SK-N-DZ (cell line): Measurements from ENCODE around the gene IGSF6.
"Not testable (repeated sequence)": the region's sequence is repeated elsewhere in the genome, so short reads cannot be mapped to it uniquely, and the experiment has no call there.

Source experiments
- DNase-seq: peaks from one replicate; pipeline ENCODE4 v3.0.0-alpha.2; 2015; ENCODE audit warnings: low spot score

Gene IGSF6

GRCh38 chr16:21654466-21654865, 2.1 kb upstream of the IGSF6 start:
- DNase-seq: no peak

DNA sequence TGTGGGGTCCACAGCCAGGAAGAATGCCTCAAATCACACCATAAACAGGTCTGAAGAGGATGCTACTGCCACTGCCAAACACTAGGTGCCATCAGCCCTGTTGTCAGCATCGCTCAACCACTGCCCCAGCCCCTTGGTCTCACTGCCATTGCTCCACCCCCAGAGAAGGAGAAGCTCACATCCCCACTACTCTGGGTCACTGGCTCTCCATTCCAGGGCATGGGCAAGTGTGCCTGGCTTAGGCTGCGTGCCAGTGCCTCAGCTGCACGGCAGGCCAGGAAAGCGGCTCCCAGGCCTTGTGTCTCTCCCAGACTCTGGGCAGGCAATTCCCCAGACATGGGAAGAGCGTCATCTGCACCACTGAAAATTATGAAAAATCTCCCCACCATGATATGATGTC, 1.2 kb upstream of the IGSF6 start:
- DNase-seq: no peak

DNA sequence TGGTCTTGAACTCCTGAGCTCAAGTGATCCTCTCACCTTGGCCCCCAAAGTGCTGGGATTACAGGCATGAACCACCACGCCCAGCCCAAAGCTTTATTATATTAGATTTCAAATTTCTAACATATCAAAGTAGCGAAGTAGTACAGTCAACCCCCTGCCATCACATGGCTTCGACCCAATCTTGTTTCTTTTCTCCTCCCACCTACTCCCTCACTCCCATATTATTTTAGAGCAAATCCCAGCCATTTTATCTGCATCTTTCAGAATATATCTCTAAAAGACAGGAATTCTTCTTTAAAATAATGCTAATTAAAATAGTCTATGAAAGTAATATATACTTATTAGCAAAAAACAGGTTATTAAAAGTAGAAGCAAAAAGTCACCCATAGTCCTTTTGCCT, 893 bp downstream of the IGSF6 start:
- no peak for DNase-seq

DNA sequence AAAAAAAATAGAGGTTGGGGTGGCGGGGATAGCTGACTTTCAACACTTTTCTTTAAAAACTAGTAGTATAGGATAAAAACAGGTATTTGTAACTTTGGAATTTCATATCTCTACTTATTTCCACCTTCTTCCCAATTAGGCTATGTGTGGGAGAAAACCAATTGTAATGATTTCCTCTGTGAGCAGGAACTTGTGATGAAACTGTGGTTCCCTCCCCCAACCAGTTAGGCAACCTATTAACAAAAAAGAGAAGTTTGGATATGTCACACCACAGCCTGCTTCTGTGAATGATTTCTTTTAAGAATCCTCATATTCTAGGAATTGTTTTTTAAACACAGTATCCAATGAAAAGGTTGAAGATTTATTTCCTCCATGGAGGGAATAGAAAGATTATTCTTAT, 1.9 kb downstream of the IGSF6 start:
- no peak for DNase-seq

- not testable (repeated sequence) for DNase-seq
These were observed 2.5 kb downstream of the IGSF6 start for GRCh38 chr16:21649826-21650406.

DNA sequence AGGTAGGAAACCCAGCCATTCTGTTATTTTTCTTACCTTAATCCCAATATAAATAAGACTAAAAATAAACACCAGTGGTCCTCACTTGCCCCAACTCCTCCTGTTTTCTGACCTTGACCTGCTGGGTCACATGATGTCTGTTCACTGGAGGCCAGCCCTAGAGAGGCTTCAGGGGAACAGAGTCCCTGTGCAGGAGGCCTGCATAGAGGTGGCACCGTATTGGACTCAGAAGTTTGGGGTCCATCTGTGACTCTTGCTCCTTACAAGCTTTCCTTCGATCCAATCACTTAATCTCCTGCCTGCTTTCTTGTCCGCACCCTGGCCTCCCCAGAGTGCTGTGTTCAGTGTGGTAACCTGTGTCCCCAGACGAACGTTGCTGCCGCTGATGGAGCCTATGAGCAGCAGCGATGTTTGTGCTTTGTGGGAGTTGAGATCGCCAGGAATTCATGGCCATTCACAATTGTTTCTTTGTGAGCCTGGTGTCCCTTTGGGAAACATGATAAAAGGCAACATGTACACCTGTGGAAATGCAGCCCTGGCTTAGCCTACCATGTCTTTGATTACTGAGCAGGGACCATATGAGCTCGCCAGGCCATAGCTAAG, 4.7 kb downstream of the IGSF6 start:
- DNase-seq: no peak

DNA sequence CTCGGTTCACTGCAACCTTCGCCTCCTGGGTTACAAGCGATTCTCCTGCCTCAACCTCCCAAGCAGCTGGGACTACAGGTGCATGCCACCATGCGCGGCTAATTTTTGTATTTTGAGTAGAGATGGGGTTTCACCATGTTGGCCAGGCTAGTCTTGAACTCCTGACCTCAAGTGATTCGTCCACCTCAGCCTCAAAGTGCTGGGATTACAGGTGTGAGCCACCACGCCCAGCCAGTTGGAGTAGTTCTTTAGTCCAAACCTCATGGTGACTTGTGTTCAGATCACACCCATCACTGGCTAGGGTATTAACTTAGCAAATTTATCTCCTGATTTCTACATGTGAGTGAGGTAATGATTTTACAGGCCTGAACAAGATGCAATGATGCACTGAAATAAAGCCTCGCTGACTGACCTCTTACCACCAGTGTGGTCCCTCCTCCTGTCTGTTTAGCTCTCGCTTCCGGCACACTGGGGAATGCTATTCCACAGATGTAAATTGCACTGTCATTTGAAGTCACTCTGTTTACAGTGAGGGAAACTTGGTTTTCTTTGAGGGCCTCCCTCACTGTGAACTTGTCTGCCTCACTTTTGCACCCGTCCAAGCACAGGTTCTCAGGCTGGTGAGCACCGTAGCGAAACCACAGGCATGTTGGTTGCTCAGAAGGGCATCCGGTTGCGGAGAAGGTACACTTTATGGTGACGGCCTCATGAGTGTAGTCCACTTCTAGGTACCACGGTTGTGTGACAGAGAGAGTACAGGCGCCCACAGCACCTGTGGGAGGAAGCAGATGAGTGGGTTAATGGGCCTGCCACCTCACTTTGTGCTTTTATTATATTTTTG, 5.5 kb downstream of the IGSF6 start:
- DNase-seq: no peak

DNA sequence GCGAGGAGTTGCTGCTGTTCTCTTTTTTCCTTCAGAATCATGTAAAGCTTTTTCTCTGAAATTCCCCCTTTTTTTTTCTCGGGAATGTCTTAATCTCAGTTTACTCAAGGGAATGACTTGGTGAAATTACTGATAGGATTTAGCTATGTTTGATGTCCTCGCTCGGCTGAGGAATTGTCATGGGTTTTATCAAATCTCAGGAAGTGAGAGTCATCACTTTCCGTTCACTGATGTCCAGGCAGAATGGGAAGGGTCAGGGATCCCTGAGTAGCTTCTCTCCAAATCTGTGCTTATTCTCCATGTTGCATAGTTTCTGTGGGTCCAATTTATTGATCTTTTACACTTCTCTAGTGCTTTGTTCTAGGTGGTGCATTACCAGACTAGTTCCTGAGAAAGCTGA, 6.3 kb downstream of the IGSF6 start:
- DNase-seq: no peak

DNA sequence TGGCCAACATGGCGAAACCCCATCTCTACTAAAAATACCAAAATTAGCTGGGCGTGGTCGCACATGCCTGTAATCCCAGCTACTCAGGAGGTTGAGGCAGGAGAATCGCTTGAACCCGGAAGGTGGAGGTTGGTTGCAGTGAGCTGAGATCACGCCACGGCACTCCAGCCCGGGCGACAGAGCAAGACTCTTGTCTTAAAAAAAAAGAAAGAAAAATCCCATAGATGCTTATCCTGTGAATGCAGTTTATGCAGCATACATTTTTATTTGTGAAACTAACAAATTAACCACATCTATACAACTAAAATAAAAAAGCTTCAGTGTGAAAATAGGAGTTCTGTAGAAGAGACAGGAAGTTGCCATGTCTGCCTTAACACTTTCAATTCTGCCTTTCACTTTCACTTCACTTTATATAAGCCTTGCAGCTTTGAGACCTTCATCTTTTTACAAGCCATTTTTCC, 7.1 kb downstream of the IGSF6 start:
- DNase-seq: no peak

GRCh38 chr16:21644674-21645073, 7.7 kb downstream of the IGSF6 start:
- DNase-seq: no peak

DNA sequence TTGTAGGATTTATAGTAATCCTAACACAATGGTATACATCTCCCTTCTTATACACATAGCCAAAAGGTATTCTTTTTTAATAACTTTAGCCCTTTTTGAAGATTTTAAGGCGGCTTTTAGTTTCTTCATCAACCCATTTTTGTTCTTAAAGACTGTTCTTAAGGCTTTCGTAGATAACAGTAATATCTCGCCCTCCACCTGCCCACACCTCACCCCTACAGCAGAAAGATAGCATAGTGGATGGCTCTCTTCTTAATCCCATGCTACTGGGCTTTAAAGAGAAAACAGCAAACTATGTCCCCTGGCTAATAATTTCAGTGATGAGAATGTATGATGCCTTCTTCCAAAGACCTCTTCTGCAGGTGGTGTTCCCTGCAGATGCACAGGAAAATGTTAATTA, 8.6 kb downstream of the IGSF6 start:
- DNase-seq: no peak

GRCh38 chr16:21642861-21643260, 9.5 kb downstream of the IGSF6 start:
- no peak for DNase-seq

GRCh38 chr16:21641916-21642315, 10.5 kb downstream of the IGSF6 start:
- no peak for DNase-seq

DNA sequence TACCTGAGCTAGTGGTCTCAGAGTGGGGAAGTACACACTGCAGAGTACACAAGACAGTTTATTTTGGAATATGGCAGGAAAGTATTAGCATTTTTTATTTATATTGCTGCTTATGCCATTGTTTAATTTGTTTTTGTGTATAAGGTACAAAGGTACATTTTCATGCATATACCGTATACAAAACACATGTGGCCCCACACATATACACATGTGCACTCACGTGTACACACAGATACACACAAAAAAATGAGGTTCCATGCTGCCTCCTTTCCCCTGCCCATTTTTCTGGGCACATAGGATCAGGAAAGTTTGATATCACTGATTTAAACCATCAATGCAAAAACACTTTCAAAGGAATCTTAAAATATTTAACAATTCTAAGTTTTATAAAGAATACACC, 12.9 kb downstream of the IGSF6 start:
- no peak for DNase-seq

DNA sequence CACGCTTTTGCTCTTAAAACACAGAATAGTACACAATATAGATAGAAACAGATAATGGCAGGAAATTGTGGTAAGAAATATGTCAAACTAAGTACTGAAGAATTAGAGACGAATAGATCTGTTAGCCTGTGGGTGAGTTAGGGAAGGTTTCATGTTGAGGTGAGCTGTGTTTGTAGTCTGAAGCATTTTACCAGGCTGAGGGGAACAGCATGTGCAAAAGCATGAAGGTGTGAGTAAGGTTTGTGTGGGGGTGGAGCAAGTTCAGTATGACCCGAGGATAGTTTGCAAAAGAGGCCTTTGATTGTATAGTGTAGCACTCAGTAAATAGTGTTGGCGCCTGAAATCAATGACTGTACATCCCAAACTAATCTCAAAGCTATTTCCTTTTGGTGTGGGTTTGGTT, 13.8 kb downstream of the IGSF6 start:
- DNase-seq: no peak

DNA sequence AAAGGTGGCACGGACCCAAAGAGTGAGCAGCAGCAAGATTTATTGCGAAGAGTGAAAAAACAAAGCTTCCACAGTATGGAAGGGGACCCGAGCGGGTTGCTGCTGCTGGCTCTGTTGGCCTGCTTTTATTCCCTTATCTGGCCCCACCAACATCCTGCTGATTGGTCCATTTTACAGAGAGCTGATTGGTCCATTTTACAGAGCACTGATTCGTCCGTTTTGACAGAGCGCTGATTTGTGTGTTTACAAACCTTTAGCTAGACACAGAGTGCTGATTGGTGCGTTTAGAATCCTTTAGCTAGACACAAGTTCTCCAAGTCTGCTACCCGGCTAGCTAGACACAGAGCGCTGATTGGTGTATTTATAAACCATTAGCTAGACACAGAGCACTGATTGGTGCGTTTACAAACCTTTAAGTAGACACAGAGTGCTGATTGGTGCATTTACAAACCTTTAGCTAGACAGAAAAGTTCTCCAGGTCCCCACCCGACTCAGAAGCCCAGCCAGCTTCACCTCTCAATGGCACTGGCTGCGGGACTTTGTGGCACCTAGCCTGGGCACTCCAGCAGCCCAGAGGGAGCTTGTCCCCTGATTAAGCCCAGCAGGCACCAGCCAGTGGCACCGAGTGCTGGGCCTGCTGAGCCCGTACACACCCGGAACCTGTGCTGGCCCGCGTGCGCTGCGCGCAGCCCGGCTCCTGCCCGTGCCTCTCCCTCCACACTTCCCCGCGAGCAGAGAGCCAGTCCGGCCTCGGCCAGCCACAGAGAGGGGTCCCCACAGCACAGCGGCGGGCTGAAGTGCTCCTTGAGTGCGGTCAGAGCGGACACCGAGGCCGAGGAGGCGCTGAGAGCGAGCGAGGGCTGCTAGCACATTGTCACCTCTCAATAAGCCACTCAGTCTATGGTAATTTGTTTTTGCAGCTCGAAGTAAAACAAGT, 15.1 kb downstream of the IGSF6 start:
- DNase-seq: no peak

DNA sequence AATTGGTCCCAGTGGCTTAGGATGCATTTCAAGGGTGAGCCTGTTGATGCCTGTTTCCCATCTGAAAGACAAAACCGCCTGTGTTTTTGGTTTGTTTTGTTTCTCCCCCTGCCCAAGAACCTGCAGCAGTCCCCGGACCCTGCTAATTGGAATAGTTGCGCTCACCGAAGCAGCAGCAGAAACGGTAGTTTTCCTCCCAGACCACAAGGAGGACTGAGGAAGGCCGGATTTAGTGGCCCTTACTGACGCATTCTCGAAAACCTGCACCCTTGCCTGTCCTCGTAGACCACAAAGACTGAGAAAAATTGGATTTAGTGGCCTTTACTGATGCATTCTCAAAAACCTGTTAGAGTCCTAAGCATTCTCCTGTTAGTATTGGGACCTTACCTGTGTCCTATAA, 16.7 kb downstream of the IGSF6 start:
- DNase-seq: not testable (repeated sequence)

DNA sequence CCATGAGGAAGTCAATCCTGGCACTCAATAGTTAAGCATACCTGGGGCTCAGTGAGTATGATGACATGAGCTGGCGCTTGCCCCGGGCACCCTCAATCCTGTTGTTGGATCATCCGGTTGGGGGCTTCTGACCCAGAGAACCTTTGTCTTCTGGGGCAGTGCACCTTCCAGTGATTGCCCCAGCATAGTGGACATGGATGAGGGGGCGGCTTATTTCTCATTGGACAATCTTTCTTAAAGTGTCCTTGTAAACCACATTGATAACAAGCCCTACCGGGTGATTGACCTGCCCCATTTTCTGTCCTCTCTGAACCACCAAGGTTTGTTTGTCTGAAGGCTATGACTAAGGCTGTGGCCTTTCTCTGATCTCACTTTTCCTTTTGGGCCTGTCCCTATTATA, 18.2 kb downstream of the IGSF6 start:
- no peak for DNase-seq

GRCh38 chr16:21631951-21632575, 20.3 kb downstream of the IGSF6 start:
- DNase-seq: not testable (repeated sequence)

DNA sequence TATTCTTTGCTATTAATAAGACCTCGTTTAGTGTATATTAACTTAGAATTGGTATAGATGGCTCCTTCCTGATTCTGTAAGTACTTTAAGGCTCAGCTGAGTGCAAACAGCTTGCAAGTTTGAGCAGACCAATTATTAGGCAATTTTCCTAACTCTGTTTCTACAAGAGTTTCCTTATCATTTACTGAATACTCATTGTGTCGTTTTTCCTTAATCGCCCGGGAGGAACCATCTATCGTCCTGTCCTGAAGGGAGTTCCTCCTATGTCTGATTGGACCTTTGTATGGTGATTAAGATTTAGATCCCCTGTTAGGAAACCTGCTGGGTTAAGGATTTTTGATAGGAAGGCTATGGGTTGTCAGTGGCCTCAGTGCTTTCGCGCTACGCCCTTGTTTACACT, 21.0 kb downstream of the IGSF6 start:
- not testable (repeated sequence) for DNase-seq

DNA sequence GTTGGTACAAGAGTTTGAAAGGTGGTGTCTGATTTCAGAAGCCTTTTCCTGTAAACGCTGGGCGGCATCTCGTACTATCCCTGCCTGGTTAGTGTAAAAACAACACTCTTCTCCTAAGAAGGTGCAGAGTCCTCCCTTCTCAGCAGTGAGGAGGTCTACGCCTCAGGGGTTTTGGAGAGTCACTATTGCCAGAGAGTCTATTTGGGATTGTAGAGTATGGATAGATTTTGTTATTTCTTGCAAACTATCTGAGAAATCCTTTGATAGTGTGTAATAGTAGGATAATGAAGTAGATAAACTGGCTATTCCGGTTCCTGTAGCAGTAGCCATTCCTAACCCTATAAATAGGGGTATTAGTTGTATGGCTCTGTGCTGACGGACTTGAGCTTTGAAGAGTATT, 21.5 kb downstream of the IGSF6 start:
- not testable (repeated sequence) for DNase-seq
